GM21447 (cell line): ENCODE results near the gene IL18R1.

Experiments used
- ATAC-seq: cut with Tn5 transposase; IDR thresholded peaks from one replicate; pipeline ENCODE4 v1.9.1; 2021; ENCODE audit not compliant: unreplicated experiment

Gene IL18R1

DNA sequence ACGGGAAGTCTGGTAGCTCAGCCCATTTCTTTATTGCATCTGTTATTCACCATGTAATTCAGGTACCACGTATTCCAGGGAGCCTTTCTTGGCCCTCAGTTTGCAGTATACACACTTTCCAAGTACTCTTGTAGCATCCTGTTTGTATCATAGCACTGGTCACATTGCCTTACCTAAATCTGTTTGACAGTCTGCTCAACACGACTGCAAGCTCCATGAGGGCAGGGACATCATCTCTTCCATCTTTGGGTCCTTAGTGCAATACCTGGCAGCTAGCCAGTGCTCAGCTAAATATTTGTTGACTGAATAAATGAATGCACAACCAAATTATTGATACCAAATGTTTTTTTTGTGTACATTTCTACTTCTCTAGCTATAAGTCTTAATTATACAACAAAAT, 11.2 kb upstream of the IL18R1 start:
- no peak for ATAC-seq

DNA sequence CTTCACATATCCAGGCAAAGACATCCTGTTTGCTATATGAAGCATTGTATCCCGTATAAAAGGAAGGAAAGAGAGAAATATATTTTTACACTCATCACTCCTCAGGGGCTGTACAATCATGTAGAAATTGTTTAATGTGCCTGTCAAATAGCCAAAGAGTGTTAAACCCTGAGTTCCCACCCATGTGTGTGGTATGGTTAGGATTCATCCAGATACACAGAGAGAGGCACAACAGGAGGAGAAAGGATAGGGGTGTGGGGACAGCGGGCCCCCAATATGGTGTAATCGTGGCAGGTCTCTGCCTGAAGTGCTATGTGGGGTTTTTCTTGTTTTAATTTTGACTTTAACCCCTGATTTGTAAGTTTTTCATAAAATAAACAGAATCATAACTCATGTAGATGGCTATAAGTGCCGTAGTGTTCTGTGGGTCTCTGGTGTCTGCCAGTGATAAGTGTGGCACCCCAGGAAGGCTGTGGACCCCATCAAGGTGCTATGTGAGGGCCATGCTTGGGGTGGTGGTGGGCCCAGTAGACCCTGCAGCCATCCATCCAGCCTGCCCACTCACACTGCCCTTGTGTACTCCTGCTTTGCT, 10.2 kb upstream of the IL18R1 start:
- no peak for ATAC-seq

DNA sequence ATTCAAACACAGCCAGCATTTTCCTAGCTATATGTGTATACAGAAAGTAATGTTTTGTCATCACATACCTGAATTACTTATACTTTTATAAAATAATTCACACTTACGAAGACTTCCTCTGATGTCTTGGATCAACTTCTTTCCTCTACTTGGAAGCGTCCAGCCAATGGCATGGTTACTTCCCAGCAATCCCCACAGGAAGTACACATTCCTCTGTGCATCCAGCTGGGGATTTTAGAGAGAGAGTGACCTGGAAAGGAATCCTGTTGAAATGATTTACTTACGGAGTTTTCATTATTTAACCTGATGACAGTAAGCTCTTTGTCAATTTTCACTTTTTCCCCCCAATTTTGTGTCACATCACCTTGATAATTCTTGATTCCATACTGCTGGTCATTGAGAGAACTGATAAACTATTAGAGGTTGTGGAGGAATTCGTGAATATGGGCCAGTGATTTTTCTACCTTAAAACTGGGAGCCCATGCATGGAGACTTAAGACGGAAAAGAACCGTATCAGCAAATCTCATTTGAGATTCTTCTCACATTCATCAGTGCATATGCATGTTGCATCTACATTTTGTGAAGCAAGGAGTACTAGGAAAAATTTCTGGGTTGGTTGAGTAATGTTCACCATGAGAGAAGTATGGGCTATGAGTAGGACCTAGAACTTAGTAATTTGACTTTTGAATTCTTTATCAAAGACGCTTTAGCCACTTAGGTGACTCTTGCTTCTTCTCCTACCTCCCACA, 9.0 kb upstream of the IL18R1 start:
- ATAC-seq = no peak

DNA sequence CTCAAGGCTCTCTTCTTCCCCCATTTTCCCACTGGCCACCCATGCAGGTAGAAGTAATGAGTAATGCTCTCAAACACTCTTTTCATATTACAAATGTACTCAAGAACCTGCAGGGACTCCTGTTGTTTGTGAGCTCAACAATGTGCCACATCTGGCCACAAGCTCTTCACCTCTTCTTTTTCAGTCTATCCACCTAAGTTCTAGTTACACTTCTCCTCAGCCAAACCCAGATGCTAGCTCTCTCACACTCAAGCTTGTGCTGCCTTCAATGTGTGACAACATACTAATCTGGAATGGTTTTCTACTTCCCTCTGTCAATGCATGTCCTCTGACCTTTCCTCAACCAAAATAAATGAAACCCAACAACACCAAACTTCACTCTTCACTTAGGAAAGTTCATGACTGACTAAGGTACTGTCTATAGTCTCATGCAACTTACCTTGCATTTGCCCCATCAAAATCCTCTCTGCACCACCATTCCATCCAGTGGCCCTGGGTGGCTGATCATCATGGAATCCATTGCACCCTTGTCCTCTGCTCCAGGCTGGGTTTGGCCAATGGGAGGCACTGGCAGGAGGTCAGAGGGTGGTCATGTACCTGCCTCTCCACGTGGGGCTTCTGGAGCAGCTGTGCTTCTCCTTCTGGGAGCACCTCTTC, 5.3 kb upstream of the IL18R1 start:
- no peak for ATAC-seq

DNA sequence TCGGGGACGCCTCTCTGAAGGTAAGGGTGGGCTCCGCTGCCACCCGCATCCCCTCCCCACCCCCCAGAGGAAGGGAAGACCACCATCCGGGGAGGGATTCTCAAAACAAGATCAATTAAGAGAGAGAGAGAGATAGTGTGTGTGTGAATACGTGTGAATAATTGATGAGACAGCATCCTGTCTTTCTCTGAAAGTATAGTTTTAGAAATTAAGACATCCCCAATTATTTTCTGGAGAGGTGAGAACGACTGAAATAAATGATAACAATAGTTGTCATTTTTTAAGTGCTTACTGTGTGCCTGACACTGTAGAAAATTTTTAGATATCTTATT, 751 bp downstream of the IL18R1 start:
- peak; percentile 15 for ATAC-seq

DNA sequence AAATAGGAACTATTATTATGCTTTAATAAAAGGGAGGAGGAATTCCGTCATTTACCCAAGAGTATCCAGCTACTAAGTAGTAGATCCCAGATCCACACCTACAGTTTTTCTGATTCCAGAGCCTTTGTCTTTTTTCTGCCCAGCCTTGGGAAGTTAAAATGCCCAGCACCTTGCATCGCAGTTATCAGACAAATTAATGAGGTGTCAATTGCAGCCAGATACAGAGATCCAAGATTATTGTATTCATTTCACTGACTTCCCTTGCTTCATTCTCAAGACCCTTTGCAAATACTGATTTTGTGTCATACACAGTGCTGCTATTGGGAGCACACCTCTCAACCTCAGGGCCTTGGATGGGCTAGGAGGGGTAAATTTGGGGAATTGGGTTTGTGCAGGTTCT, 1.1 kb downstream of the IL18R1 start:
- ATAC-seq = no peak

DNA sequence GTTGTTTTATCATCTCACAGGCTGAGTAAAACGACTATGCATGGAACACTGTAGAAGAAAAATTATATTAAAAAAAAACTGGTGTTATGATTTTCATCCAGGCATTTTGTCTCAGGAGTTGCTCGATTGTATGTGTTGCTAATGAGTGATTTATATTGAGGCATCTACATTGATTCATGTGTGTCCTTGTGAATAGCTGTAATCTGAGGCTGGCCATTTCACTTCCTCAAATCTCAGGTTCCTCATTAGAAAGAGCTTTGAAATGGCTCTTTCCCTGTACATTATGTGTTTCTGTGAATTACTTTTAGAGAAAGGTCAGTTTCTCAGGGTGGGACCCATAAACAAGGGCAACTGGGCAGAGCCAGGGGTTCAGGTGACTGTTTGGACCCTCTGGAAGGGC, 2.3 kb downstream of the IL18R1 start:
- ATAC-seq = no peak

DNA sequence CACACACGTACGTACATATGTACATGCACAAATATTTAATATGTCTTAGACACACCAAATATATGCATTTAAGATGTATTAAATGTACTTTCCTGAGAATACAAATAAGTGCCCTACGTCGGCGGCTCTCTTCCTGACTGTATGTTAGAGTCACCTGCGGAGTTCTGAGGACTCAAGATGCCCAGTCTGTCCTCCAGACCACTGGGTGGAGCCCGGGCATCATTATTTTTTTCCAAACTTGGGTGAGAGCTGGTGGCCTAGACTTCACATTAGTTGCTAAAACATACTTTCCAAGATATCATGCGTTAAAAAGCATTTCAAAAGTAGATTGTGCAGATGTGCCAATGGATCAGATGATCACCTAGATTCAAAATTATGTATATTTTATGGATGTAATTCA, 2.9 kb downstream of the IL18R1 start:
- ATAC-seq = no peak

DNA sequence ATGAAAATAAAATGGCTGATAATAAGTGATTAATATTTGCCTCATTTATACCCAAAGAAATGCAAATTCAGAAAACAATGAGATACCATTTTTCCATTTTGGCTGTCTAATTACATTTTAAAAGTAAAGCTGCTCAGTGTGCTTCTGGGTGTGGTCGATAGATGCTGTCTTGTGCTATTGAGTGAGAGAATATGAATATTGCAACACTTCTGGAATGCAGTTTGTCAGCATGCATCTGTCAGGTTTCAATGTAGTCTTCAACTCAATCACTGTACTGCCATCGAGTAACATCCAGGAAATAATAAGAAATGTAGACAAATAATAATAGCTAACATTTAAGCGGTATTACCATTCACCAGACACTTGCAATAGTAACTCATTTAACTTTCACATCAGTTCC, 3.9 kb downstream of the IL18R1 start:
- ATAC-seq = no peak

DNA sequence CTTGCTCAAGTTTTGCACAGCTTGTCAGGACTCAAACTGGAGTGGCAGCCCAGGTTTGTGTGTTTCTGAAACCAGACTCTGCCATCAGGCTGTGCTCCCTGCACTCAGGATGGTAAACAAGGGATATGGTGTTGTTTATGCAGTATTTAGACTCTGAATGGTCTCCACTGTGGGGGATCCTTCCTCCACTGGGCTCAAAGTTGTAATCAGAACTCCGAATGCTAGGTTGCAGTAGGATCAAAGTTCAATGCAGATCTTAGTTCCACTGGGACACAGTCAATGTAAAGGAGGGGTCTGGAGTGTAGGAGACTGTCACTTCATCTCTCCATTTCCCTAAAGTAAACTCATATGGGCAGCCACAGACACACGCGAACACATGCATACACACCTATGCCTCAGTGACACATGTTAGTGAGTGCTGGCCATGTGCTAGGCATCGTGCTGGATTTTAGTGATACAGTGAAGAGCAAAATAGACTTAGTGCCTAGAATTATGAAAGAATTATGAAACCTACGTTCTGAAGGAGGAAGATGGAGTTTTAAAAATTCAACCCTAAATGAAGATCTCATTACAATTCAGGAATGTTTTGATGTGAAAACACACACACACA, 6.1 kb downstream of the IL18R1 start:
- ATAC-seq = no peak

DNA sequence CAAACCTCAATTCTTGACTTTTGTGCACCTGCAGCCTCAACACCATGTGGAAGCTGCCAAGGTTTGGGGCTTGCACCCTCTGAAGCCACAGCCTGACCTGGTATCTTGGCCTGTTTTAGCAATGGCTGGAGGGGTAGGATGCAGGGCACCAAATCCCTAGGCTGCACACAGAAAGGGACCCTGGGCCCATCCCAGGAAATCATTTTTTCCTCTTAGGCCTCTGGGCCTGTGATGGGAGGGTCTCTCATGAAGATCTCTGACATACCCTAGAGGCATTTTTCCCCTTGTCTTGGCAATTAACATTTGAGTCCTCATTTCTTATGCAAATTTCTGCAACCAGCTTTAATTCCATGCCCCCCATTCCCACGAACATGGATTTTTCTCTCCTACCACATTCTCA, 10.2 kb downstream of the IL18R1 start:
- ATAC-seq = no peak

DNA sequence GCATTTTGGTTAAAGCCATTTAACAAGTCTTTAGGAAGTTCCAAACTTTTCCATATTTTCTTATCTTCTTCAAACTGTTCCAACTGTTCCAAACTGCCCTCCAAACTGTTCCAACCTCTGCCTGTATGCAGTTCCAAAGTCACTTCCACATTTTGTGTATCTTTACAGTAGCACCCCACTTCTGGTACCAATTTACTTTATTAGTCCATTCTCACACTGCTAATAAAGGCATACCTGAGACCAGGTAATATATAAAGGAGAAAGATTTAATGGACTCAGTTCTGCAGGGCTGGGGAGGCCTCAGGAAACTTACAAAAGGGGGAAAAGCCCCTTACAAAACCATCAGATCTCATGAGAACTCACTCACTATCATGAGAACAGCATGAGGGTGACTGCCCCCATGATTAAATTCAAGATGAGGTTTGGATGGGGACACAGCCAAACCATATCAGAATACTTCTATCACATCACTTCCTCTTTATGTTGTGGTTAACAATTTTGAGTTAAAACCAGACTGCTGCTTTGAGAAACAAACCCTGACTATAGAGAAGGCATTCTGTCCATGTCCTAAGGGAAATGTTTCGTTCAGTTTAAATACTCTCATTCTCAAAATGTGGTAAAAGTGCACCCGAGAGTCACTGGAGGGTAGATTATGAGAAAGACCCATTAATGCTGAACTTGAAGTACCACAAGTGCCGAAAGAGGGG, 11.0 kb downstream of the IL18R1 start:
- peak; percentile 52 for ATAC-seq

DNA sequence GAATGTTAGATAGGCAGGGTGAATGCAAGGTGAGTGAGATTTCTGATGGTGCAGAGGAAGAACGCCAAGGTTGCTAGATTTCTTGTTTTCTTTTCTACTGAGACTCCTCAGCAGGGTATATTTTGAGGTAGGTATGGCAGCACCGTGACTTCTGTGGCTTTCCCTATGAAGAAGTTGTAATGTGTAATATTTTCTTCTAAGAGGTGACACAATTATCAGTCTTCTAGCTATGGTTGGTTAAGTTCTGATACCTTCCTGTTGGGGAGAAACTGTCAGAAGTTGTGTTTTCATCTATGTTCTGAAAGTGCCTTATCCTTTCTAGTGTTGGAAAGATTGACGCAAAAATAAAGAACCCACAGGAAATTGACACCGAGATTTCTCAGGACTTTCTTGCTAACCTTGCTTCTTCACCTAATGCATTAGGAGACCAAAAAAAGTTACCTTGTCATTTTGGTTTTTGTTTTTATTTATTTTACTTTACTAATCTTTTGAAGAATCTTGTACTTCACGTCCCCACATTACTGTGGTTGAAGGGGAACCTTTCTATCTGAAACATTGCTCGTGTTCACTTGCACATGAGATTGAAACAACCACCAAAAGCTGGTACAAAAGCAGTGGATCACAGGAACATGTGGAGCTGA, 11.9 kb downstream of the IL18R1 start:
- peak; percentile 80 for ATAC-seq

DNA sequence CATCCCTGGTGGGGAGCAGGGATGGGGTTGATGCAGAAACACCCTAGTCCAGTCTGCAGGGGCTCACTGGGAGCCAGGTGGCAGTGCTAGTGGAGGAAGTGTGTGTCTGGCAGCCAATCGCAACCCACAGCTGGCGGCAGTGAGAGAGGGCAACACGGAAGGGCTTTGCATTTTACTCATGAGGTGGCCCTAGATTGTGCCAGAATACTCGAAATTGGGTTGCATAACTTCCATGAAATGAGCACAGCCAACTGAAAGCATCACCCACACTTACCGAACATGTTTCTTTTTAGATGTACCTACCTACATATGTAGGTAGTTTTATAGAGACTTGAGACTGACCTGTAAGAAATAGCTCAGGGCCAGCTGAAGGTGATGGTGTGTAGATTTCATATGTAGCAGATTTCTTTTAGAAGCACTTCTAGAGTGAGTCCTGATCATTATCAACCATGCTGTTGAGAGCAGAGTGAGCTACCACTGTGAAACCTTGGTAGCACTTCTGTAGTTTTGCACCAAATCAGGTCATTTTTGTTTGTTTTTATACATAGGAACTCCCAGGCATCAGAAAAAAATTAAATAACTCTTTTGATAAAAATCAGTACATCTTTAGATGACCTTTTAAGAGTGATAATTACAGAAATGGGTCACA, 13.0 kb downstream of the IL18R1 start:
- no peak for ATAC-seq

DNA sequence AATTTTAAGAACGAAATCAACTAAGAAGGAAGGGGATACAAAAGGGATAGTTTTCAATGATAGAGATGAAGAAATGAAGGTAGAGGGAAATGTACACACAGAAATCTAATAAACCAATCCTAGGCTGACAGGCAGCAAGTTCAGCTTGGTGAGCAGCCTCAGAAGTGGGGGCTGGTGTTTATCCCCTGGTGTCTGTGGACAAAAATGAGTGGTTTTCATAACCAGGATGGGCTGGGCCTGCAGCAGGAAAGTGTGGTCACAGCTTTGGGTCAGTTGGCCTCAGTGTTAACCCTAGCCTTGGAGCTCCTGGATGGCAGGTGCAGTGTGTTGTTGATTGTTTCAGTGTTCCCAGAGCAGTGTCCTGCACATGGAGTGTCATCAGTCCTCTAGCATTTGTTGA, 14.3 kb downstream of the IL18R1 start:
- ATAC-seq = no peak

DNA sequence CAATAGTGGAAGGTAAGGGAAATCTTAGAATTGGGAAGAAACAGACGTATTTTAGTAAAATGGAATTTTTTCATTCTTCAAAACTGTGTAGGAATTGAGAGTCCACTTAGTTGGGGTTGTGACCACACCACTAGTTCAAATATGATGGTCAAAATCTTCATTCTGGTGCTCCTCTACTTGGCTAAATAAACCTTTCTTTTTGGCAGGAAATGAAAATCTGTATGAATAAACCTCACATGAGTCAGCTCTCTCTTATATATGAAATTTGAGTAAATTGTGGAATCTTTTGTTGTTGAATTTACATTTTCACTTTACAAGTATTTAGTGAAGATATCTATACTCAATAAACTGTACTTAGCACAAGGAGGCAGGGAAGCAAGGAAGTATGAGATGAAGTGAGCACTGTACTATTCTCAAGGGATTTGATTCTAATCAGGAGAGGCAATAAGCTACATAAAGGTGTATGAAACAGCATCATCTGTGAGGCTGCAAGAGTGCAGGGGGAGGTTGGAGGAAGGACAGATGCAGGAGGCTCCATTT, 20.5 kb downstream of the IL18R1 start:
- no peak for ATAC-seq

DNA sequence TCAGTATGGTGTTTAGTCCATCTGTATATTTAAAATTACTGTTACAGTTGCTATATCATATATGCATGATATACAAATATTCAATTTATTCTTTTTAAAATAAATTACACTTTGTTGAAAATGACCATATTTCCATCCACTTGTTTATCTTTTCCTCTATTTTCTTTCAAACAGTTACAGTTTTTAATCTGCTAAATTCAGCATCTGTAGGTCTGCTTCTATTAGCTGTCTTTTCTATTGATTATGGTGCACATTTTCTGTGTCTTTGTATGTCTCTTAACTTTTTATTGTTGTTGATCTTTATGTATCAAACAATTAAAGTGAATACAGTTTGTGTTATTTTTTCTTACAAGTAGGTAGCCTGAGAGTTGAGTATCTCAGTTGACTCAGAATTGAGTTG, 28.1 kb downstream of the IL18R1 start:
- ATAC-seq = no peak

DNA sequence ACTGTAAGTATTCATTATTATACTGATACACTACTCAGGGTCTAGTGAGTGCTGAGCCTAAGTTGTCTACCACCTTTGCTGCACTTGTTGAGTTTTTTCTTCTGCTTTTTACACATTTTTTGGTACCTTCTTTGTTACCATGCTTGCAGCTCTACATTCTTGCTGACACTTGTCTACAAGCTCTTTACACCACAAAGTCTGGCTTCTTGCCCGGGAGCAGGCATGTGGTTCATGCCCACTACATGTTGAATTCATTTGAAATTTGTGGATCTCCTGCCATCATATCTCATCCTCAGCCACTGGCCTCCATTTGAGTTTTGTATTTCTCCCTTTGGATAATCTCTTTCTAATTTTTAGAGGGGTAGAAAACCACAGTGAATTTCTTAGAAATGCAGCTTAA, 29.9 kb downstream of the IL18R1 start:
- no peak for ATAC-seq

DNA sequence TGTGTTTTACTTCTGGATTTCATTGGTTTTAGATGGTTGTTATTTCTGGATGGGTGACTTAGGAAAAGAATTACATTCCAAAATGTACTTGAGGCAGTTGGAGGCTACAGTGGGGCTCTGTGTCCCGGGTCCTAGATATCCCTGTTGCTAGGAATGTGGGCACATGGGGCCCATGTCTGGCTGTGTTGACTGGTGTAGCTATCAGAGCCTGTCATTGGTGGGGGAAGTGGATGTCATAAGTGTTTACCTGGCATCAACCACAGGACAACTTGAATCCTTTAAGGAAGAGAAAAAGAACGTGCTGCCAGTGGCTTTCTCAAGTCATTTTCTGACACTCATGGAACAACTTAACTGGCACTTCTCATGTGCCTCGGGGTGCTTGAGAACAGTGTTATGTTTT, 30.4 kb downstream of the IL18R1 start:
- ATAC-seq = no peak

DNA sequence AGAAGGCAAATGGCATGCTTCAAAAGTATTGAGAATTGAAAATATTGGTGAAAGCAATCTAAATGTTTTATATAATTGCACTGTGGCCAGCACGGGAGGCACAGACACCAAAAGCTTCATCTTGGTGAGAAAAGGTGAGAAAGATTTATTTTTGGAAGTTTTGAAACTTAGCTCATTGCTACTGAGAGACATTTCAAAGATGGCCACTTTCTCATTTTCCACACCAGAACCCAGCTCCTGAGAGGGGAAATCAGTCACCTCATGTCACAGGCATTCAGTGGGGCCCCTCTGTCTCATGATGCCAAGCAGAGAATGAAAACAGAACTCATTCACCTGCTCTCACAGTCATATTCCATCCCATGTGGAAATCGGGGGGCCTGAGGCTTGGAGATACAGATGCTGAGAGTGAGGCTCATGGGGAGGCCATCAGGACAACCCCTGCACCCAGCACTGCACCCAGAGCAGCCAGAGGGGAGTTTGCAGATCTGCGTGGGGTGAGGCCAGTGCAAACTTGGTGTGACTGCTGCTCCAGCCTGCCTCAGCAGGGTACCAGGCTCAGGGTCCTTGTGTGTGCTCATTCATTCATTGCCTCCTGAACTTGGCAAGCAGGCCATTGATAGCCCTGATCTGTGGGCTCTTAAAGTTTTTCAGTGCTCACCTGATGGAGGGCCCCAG, 31.4 kb downstream of the IL18R1 start:
- ATAC-seq = no peak
